Kasumi-1 (cell line): Measurements from ENCODE around the gene BCL7B.
"Not testable (repeated sequence)": the region's sequence is repeated elsewhere in the genome, so short reads cannot be mapped to it uniquely, and the experiment has no call there.

Source experiments
- DNase-seq, 2 experiments: peaks; one replicate each; lab custom pipeline; 2025; lab: John Stamatoyannopoulos, UW

Gene BCL7B

GRCh38 chr7:73557397-73558257, at the start of gene BCL7B:
Gene BCL7B, minus strand, starts transcription at chr7:73557690. Its CDS starts 112 bp downstream, at chr7:73557578.
- DNase-seq = peak; percentile 44 to 46

DNA sequence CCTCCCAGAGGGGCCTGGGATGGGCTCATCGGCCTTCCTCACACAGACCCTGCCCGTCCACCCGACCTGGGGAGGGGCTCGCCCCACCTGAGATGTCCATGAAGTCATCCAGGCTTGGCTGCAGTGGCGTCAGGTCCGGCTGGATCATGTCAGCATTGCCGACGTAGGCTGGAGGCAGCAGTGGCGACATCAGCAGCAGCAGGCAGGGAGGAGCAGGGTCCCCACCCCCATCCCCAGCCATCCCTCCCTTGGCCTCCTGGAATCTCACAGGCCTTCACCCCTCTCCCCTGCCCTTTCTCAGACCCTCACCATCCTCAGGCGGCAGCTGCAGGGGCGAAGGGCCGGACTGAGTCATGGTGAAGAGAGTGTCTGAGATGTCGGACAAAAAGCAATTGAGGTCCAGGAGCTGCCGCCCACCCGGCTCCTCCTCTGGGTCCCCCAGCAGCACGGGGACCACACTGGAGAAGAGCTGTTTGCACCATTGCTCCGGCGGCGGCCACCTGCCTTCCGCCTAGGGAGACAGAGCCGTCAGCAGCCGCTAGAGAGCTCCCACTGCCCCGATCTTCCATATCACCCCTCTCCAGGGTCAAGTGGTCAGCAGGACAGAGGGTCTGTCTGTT, 48.2 kb upstream of the BCL7B start:
- no peak for DNase-seq

GRCh38 chr7:73602721-73603651, 45.5 kb upstream of the BCL7B start:
- no peak for DNase-seq

GRCh38 chr7:73599916-73600315, 42.4 kb upstream of the BCL7B start:
- DNase-seq = no peak

- DNase-seq = no peak
Observed at GRCh38 chr7:73599151-73599882, 41.8 kb upstream of the BCL7B start.

GRCh38 chr7:73597978-73598782, 40.7 kb upstream of the BCL7B start:
- DNase-seq = no peak

- DNase-seq = no peak
Observed at GRCh38 chr7:73596191-73597065, 38.9 kb upstream of the BCL7B start.

GRCh38 chr7:73595358-73595757, 37.9 kb upstream of the BCL7B start:
- no peak for DNase-seq

DNA sequence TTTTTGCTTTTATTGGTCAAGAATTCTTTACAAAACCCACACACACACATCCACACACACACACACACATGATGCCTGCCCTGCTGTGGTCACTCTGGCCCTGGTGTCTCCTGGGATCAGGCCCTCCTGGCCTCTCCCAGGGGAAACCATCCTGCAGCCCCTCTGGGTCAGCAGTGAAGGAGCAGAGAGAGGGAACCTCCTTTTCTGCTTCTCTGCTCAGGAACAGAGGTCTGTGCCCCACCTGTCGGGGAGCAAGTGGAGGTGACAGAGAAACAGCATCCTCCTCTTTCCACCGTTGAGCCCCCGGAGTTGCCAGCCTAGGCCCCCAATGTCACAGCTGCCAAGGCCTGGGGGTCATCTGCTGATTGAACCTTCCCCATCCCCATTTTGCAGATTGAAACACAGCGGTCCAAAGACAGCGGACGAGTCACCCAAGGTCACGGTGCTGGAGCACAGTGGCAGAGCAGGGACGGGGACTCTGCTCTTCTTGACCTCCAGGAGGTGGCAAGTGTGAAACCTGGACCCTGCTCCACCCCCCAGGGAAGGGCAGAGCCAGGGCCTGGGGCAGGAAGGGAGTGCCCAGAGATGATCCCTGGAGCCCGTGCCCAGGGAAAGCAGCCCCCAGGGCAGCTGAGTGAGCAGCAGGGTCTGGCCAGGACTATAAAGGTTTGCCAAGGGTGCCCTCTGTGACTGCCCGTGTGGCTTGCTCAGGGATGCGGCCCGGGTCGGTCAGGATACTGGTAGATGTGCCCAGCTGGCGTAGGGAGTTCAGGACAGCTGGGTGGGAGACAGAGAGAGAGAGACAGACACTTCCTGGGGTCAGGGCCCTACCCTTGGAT, 35.9 kb upstream of the BCL7B start:
- DNase-seq = no peak

GRCh38 chr7:73586911-73587310, 29.4 kb upstream of the BCL7B start:
- DNase-seq = no peak

DNA sequence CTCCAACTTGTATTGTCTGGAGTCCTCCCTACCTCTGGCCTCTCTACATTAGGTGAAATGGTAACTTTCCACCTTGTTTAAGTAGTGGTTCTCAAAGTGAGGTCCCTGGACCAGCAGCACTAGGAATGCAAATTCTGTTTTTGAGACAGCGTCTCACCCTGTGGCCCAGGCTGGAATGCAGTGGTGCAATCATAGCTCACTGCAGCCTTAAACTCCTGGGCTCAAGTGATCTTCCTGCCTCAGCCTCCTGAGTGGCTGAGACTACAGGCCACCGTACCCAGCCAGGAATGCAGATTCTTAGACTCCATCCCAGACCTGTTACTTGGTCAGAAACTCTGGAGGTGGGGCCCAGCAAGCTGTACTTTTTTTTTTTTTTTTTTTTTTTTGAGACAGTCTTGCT, 27.7 kb upstream of the BCL7B start:
- no peak for DNase-seq

DNA sequence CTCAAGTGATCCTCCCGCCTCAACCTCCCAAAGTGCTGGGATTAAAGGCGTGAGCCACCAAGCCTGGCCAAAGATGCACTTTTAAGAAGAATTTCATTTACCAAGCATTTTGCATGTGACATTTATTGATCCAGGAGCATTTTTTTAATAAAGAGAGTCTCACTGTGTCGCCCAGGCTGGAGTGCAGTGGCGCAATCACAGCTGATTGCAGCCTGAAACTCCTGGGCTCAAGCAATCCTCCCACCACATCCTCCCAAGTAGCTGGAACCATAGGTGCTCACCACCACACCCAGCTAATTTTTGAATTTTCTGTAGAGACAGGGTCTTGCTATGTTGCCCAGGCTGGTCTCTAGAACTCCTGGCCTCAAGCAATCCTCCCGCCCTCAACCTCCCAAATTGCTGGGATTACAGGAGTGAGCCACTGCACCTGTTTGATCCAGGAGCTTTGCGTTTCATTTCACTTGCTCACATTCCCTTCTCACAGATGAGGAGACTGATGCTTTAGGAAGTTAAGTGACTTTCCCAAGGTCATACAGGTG, 25.2 kb upstream of the BCL7B start:
- no peak for DNase-seq

DNA sequence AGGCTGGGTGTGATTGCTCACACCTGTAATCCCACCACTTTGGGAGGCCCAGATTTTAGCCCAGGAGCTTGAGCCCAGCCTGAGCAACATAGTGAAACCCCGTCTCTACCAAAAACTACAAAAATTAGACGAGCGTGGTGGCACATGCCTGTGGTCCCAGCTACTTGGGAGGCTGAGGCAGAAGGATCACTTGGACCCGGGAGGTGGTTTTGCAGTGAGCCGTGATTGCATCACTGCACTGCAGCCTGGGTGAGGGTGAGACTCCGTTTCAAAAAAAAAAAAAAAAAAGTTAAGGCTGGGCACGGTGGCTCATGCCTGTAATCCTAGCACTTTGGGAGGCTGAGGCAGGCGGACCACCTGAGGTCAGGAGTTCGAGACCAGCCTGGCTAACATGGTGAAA, 23.5 kb upstream of the BCL7B start:
- not testable (repeated sequence) for DNase-seq

DNA sequence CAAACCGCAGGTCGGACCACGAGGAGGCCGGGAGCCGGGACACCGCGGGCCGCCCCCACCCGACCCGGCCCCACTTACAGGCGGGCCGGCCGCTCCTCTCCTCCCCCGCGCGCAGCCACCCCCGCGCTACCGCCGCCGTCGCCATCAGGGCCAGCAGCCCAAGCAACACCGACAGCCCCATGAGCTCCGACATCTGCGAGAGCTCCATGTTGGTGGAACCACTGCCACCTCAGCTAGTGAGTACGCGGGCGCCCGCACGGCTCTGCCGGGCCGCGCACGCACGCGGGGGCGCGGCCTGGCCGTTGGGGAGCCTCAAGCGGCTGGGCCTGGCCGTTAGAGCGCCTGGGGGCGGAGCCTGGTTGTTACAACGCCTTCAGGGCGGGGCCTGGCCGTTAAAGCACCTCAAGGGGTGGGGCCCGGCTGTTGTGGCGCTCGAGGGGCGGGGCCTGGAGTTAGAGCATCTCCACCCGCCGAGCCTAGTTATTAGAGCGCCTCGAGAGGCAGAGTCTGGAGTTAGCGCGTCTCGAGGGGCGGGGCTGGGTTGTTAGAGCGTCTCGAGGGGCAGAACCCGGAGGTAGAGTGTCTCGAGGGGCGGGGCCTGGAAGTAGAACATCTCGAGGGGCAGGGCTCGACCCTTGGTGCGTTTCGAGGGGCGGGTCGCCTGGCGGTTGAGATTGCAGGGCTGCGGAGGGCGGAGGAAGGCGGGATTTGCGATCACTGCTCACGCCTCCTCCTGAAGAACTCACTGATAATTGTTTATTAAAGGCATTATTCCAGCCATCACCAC, 21.0 kb upstream of the BCL7B start, which contains the start of gene TBL2:
Gene TBL2, minus strand, starts transcription at position 238 of the 787 bp plus-strand sequence. Its CDS starts 30 bp downstream, at position 208.
- peak; percentile 99 for DNase-seq

DNA sequence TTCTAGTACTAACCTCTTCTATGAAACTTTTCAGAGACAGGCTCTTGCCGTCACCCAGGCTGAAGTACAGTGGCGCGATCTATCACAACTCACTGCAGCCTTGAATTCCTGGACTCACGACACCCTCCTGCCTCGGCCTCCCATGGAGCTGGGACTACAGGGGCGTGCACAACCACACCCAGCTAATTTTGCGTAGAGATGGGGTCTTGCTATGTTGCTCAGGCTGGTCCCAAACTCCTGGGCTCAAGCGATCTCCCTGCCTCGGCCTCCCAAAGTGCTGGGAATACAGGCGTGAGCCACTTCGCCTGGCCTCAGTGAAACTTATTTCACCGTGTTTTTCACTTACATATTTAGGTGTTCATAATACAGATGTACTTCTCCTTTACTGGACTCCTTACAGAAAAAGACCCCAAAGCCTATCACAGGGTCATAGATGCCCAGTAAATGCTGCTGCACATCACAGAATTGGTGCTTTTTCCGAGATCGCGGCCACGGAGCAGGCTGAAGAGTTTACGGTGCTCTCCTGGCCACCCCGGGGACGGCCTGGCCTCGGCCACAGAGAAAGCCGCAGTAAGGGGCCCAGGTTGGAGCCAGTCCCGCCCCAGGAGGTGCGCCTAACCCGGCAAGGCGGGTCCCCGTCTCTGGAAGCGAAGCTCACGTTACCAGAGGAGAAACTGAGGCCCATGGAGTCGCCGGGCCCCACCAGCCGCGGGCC, 20.3 kb upstream of the BCL7B start:
- no peak for DNase-seq

- no peak for DNase-seq
Observed at GRCh38 chr7:73573791-73574190, 16.3 kb upstream of the BCL7B start.

- no peak for DNase-seq
Observed at GRCh38 chr7:73573276-73573675, 15.8 kb upstream of the BCL7B start.
